Epithelial cell of esophagus (primary cell): ENCODE results near the gene EFCC1.

ENCODE experiments used
- DNase-seq: peaks from one replicate; pipeline ENCODE4 v3.0.0; 2010; ENCODE audit warnings: low read depth
- H3K4me3 ChIP-seq: 2 replicates; pipeline ENCODE4 v1.5.1; 2011; ENCODE audit warnings: mild to moderate bottlenecking, low read length, control low read depth
- TF ChIP-seq, protein P1 (sequence below): IDR thresholded peaks from 2 replicates; pipeline ENCODE4 v1.5.1; 2011; ENCODE audit warnings: low read depth, mild to moderate bottlenecking, low read length, control low read depth, inconsistent platforms; ENCODE audit not compliant: insufficient read depth; ENCODE audit errors: missing control alignments

Gene EFCC1

DNA sequence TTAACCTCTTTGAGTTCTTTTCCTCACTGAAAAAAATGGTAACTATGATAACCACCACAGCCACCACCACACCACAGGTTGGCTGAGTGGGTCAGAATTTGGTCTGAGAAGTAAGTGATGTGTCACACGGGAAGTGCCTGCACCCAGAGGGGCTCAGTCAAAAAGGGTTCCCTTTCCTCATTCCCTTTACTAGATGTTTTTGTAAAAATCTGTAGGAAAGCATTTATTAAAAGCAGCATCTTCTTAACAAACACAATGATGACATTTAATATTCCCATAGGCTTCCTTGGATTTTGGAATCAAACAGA is 30.4 kb upstream of the EFCC1 start:
- TF ChIP-seq, protein P1, sequence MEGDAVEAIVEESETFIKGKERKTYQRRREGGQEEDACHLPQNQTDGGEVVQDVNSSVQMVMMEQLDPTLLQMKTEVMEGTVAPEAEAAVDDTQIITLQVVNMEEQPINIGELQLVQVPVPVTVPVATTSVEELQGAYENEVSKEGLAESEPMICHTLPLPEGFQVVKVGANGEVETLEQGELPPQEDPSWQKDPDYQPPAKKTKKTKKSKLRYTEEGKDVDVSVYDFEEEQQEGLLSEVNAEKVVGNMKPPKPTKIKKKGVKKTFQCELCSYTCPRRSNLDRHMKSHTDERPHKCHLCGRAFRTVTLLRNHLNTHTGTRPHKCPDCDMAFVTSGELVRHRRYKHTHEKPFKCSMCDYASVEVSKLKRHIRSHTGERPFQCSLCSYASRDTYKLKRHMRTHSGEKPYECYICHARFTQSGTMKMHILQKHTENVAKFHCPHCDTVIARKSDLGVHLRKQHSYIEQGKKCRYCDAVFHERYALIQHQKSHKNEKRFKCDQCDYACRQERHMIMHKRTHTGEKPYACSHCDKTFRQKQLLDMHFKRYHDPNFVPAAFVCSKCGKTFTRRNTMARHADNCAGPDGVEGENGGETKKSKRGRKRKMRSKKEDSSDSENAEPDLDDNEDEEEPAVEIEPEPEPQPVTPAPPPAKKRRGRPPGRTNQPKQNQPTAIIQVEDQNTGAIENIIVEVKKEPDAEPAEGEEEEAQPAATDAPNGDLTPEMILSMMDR, result no peak
- DNase-seq, result no peak
- H3K4me3 ChIP-seq, result no peak overlapping the region

DNA sequence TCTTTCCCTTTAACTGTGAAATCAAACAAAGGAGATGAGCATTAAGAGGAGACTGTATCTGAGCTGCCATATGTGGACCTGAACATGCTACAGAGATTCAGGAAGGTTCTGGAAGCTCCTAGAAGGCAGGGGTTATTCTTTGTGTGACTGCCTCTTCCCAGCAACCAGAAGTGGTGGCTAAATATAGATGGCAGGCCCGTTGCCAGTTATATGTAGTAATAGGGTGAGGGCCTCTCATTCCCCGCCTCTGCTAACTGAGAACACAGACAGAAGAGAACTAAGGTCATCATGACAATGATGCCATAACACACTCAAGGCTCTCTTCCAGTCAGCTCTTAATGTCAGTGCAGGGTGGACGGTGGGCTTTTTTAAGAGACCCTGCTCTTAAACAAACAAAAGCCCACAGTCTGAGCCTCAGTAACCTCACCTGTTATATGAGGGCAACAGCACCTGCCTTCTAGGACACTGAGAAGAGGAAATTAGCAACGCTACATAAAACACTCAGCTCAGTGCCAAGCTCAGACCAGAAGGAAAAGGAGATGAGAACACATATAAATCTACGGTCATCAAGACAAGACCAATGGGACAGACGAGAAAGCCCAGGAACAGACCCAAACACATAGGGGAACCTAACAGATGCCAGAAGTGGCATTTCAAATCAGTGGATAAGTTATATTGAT is 29.5 kb upstream of the EFCC1 start:
- TF ChIP-seq, protein P1, result no peak
- DNase-seq, result no peak
- no peak overlapping the region for H3K4me3 ChIP-seq

DNA sequence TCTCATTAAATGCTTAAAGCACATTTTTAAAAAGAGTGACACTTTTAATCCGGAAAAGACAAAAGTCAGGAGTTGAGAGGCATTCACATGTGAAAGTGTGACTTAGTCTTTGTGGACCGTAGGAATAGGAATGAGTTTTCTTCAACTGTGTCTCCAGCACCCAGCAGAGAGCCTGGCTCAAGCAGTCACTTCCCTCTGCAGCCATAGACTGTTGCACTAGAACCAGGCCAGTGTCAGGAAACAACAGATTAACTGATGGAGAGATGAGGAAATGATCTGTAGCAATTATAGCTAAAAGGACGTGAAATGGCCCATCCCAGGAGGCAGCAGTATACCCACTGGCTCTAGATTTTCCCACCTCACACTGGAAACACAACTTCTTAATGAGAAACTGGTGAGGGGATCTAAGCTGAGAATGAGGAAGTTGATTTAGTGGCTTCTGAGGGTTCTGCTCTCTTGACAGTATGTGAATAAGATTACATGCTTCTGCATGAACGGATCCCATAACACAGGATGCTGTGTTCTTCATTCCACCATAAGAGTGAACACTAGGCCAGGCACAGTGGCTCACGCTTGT is 27.0 kb upstream of the EFCC1 start:
- DNase-seq, result no peak
- TF ChIP-seq, protein P1, result no peak
- no peak overlapping the region for H3K4me3 ChIP-seq

- TF ChIP-seq, protein P1, result no peak
- no peak for DNase-seq
These were observed 25.8 kb upstream of the EFCC1 start for GRCh38 chr3:128975276-128975675.

DNA sequence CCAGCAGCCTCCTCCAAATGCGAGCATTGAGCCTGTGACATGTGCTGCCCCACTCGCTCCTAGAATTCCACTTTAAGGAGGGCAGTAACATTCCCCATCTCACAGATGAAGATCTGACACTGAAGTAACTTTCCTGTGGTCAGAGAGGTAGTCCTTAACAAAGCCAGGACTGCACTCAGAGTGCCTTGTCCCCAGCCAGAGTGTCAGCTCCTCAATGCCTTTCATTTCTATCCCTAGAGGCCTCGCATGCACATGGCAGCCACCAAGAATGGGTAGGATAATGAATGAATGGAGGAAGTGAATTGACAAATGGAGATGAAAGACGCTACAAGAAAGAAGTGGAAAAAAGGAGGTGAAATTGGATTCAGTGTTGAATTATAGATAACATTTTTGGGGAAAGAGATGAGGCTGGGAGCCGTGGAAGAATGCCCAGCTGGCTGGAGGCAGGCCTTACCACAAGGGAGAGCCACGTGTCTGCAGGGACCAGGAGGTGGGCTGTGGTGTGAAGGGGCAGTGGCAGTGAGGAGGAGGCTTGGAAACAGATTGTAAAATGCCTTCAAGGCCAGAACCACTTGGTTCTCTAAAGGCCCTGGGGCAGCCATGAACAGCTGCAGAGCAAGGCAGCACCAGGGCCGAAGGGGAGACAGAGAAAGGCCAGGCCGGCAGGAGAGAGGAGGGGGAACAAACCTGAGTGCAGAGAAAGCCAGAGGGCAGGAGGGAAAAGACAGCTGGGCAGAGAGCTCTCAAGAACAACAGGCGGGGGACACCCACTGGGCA is 17.6 kb upstream of the EFCC1 start:
- DNase-seq, result no peak
- TF ChIP-seq, protein P1, result no peak
- no peak overlapping the region for H3K4me3 ChIP-seq

More at GRCh38 chr3:128975276-128975675, 25.8 kb upstream of the EFCC1 start:
- H3K4me3 ChIP-seq, result no peak overlapping the region

DNA sequence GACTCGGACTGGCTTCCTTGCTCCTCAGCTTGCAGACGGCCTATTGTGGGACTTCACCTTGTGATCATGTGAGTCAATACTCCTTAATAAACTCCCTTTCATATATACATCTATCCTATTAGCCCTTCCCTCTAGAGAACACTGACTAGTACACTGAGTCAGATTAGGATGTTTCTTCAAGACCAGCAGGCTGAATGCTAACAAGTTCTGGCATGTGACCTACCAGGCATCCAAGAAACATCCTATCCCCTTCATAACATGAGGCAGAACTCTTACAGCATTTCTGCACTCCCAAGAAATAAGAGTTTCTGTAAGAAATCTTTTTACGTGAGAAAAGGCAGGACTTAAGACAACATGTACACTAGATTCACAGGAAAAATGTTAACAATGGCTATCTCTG is 16.5 kb upstream of the EFCC1 start:
- TF ChIP-seq, protein P1, result no peak
- peak; percentile 98 for DNase-seq
- H3K4me3 ChIP-seq, result no peak overlapping the region
